CD4-positive, alpha-beta T cell treated with Interleukin-17A for 4 hours (primary cell): ENCODE measurements around the gene FRMPD1.

Source experiments
- DNase-seq: peaks from one replicate; pipeline ENCODE4 v3.0.0-alpha.2; 2020; ENCODE audit warnings: mixed read lengths

FRMPD1 gene

DNA sequence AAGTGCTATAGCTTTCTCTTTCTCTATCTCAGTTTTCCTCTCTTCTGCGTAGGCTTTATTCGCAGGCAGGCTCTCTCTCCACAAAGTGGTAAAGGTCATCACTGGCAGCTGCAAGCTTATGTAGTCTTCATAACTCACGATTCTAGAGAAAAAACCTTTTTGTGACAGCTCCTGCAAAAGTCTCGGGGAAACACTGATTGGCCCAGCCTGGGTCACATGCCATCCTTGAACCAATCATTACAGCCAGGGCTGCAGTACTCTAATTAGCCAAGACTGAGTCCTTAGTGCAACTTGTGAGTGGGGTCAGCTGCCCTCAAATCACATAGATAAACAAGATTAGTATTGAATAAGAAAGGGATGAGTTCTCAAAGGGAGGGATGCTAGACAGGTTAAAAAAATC lies 18.3 kb upstream of the FRMPD1 start:
- DNase-seq: no peak

DNA sequence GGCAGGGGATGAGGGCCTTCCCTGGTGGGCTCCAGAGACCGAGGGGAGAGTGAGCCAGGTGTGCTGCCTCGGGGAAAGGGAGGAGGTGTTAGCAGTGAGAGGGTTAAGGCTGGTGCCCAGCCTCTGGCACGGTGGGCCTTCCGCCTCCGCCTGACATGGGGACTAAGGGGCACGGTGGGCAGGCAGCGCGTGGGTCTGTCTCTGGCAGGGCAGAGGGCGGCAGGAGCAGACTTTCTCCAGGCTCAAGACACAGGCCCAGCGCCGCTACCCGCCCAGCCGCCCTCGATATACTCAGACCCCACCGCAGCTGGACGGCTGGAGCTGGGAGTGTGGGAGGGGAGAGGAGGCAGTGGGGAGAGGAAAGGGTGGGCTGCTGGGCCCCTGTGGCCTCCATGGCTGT lies 14.9 kb upstream of the FRMPD1 start:
- DNase-seq: no peak

DNA sequence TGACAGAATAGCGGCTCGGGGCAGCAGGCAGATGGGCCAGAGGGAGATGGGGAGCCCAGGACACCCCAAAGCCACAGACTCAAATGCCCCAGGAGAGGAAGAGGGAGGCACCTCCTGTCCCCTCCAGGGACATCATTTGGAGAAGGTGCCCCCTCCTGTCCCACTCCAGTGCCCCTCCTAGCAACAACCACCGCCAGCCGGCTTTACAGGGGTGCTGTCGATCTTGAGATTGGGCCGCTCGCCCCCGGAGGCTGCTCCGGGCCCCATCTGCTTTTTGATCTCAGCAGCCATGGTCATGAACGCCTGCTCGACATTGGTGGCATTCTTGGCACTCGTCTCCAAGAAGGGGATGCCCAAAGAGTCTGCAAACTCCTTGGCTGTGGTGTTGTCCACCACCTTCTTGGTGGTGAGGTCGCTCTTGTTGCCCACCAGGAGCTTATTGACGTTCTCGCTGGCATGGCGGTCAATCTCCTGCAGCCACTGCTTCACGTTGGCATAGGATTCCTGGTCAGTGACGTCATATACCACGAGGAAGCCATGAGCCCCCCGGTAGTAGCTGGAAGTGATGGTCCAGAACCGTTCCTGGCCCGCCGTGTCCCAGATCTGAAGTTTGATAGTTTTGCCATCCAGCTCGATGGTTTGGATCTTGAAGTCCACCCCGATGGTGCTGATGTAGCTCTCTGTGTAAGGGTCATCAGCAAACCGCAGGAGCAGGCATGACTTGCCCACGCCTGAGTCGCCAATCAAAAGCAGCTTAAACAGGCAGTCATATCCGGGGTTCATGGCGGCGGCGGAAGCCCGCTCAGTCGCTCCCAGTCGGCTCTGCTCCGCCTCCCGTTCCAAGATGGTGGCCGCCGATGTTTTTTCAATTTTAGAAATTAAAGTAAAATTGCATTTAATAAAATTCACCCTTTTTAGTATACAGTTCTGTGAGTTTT lies 14.0 kb upstream of the FRMPD1 start:
- DNase-seq: no peak

DNA sequence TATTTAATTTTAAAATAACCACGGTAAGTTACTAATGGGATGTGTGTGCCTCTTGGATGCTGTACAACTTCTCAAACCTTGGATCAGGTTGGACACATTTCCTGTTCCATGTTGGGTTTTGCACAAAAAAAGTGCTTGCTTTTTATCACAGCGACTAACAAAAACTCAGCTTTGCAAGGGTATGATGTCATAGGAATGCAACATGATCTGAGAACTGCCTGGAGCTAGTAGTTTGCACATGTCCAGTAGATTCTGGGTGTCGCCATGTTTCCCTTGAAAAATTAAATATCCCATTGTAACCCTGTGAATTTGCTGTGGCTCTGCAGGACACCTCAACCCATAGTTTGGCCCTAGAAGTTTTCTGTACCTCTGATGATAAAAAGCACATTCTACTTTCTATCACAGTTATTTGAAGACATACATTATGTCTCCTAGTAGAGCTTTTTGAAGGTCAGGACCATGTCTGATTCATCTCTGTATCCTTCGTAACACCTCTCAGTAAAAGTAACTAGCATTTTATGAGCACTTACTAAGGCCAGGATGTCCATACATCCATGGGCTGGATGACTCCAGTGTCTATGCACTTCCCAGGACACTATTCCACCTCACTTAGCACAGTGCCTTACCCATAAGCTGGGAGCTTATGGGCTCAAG lies 11.5 kb upstream of the FRMPD1 start:
- no peak for DNase-seq

DNA sequence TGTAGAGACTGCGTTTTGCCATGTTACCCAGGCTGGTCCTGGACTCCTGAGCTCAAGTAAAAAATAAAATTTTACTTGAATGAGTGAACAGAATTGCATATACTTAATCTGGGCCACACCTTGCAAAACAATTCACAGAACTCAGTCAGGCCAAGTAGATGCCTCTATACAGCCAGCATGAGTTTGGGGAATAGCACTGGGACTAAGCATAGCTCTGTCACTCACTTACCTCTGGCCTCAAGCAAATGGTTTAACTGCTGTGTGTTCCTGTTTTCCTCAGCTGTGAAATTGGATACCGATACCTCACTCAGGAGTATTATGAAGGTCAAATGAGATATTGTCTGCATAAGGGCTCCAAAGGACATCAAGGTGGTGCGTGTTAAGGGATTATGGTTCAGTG lies 10.9 kb upstream of the FRMPD1 start:
- DNase-seq: no peak

DNA sequence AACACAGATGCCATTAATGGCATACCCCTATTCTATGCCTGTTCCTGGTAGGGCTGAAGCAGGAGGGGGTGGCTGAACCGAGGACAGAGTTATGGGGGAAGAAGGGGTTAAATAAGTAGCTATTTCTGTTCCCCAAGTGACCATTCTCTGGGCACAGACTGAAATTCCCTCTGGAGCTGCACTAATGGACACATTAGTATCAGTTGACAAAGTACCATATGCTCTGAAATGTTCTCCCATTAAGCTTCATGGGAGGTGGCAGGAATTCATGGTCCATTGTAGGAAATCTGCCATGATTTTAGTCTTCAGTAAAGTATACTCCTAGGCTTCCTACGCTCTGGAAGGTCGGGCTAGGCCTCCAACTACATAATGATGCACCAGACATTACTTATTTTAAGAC lies 10.5 kb upstream of the FRMPD1 start:
- DNase-seq: no peak

DNA sequence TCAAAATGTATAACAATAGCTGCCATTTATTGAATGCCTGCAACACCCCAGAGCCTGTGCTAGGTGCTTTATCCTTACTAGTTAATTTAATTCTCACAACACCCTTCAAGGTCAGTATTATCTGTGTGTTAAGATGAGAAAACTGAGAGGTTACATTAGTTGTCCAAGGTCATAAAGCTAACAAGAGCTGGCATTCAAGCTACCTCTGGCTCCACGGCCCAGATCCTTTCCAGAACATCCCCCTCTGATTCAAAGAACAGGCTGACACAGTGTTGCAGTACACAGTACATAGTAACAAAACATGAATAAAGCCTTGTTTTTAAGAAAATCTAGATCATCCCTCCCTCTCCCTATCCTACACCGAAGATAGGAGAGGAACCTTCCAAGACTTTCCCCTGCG lies 9.4 kb upstream of the FRMPD1 start:
- no peak for DNase-seq

DNA sequence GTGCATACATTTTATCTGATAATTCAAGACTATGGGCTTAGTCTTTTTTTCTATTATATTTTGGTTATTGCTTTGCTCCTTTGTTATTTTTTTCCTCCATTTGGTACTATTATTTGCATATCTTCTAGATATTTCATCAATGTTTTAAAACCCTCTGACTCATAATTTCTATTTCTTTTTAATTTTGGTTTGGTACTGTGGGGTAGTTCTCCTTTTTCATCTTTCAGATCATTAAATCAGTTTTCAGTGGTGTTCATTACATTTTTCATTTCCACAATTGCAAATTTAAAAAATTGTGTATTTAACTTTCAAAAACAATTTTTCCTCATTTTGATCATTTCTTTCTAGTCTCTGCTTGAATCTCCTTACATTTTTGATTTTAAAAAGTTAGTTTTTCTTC lies 7.5 kb upstream of the FRMPD1 start:
- no peak for DNase-seq

DNA sequence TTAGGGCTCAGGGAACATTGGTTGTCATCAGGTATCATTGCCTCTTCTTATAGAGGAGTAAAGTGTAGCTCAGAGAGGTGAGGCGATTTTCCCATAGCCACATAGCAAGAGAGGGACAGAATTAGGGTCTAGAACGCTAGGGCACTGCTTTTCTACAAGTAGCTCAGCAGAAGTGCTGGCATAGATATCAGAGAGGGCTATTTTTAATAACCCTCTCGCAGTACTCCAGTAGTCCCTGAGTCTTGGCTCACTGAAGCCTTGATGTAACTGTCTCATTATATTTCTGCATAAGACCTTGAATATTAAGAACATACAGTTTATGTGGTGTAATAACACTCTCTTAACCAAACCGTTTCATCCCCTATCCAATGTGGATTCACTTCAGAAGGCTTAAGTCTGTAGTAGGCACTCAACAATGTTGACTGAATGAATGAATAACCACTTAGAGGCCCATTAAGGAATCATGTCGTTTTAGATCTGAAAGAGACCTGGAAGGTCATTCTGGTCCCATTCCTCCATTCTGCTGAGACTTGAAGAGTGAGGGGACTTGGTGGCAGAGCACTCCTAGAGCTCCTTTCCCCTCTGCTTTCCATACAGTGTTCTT lies 4.7 kb upstream of the FRMPD1 start:
- no peak for DNase-seq

DNA sequence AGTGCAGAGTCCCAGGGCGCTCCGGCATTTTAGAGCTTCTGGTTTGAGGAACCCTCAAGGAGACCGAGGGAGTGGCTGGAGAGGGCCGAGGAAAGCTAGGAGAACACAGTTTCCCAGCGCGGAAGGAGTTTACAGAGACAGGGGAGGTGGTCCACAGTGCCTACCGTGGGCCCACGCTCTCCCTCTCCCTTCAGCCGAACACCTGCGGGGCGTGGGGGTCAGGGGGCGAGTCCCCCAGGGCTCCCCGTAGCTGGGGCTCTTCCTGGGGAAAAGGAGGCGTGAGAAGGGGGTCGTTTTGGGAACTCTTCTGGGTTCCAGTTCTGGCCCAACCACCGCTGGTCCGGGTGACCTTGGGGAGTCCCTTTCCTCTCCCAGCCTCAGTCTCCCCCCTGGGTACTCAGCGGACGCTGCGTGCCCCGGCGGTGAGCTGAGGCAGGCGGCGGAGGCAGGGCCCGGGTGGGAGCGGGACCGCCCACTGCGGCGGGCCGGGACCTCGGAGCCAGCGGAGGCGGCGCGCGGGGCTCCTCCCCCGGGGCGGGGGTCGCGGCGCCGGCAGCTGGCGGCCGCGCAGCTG lies 368 bp upstream of the FRMPD1 start:
- DNase-seq: no peak

DNA sequence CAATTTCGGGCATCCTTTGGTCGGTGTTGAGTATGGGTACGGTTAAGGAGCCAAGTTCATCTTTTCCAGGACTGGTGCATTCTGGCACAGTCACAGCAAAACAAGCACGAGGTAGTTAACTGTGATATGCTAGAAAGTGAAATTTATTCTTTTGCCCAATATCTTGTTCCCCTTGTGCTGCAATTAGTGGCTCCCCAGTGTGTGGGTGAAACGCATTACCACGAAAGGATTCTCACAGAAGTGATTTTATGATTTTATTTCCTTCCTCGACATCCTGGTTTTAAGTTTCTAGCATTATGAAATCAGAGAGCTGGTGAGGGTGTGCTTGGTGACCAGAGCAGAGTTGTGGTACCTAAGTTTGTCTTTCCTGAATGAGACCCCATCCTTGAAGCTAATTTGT lies 1.5 kb downstream of the FRMPD1 start:
- DNase-seq: no peak

DNA sequence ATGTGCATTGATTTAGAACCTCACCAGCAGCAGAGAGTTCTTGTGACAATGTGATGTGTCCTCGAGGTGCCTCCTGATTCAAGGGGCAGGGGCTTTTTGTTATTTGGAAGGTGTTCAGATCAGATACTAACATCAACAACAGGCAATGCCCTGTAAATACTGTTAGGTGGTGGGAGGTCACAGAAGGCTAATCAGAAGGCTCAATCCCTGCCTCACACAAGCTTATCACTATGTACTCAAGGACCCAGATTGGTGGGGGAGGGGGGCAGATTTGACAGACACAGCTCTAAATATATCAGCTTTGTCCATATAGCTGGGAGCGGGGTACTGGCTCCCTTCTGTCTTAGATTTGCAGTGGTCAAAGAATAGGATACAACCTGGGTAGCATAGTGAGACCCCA lies 2.6 kb downstream of the FRMPD1 start:
- no peak for DNase-seq

DNA sequence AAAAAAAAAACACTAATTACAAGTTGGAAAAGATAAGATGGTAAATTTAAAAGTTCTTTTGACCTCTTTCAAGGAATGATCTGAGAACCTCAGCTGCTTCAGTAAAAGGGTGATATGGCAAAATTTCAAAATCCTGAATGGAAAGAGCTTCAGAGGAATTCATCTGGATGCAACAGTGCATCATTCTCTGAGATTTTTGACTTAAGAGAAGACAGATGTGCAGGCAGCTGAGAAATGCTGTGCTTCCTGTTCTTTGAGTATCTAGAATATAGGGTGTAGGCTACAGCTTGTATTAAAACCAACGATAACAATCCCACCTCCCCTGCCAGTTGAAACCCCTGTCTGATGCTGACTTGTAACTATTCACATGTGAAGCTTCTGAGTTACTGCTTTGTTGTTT lies 6.2 kb downstream of the FRMPD1 start:
- no peak for DNase-seq

DNA sequence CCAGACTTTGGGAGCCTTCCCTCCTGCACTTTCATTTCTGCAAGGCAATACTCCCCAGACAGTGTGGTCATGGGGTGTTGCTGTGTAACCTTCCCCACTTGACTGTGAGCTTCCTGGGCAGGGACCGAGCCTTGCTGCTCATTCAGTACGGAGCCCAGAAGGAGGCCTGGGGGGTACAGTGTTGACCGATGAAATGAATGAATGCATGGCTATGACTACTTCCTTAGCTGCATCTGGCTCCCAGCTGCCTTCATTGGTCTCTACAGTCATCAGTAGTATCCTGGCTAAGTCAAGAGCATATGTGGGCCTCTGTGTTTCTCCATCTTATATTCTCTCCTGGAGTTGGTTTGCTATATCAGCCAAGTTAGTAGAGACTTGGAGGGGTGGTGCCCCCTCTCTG lies 9.9 kb downstream of the FRMPD1 start:
- DNase-seq: no peak

DNA sequence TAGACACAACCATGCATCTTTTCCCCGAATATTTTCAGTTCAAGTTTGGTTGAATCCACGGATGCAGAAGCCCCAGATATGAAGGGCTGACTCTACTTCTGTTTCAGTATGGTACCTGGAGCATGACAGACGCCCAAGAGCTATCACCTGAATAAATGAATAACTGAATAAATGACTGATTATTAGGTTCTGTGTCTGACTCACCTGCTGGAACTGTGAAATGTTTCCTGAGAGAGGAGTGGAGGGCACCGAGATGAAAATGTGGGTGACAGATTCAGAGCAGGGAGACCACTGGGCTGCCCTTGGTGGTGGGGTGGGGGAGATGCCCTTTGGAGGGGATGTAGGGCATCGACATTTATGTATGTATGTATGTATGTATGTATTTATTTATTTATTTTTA lies 13.2 kb downstream of the FRMPD1 start:
- DNase-seq: no peak

DNA sequence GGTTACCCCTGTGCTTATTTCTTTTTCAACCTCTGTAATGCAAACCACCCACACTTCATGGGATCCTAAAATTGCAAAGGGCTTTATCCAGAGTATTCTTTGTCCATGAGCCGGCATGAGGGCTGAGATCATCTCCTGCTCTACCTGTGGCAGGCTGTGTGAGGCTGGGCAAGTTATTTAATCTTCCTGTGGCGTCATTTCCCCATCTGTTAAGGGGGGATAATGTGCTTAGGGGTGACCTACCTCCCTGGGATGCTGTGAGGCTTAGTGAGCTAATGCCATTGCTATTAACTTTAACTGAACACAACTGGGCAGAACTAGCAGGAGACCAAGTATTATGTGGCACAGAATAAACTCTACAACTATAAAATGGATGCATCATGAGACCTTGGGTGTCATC lies 17.0 kb downstream of the FRMPD1 start:
- DNase-seq: no peak

DNA sequence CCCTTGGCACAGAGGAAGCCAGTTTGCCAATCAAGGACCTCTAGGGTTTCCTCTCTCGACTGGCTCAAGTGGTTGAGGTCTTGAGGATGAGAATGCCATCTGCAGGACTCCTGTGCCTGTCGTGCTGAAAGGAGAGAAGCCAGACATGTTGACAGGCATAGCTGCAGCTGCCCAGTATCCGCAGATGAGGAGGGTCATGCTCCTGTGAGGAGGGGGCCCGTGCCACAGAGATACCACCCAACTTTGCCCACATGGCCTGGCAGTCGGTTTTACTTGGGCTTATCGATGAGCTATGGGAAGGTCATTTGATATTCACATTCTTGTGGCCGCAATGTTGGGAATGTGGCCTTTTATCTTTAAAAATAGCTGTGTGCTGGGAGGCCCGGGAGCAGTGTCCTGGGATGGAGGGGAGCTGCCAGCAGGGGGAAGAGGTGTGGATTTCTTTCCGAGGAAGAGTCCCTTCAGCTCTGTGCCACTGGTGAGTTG lies 17.4 kb downstream of the FRMPD1 start:
- DNase-seq: no peak

DNA sequence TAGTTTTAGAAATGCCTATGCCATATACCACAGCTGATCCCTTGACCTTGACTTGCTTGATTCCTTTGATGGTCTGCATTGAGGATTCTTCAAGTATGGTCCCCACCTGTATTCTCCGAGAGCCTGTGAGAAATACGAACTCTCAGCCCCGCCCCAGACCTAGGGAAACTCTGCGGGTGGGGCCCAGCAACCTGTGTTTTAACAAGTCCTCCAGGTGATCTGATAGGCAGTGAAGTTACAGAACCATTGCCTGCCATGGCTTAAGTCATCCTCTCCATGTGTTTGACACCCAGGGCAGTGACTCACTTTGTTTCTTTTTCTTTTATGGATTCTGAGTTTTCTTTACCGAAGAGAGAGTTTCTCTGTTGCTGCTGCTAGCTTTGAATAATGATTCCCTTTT lies 18.5 kb downstream of the FRMPD1 start:
- no peak for DNase-seq

DNA sequence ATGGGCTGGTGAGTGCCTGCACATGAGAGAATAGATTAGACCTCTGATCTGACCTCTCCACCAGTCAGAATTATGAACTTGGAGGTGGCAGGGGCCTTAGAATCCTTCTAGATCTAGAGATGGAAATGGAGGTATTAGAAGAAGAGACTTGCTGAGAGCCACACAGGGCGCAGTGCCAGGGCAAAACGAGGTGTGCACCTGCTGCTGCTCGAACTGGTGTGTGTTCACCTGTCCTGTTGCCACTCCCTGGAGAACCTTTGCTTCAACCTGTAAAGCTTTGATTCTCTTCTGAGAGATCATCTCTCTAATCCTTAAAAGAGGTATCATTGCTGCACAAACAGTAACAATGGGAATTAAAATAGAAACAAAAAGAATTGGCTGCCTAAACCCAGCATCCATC lies 24.9 kb downstream of the FRMPD1 start:
- no peak for DNase-seq

DNA sequence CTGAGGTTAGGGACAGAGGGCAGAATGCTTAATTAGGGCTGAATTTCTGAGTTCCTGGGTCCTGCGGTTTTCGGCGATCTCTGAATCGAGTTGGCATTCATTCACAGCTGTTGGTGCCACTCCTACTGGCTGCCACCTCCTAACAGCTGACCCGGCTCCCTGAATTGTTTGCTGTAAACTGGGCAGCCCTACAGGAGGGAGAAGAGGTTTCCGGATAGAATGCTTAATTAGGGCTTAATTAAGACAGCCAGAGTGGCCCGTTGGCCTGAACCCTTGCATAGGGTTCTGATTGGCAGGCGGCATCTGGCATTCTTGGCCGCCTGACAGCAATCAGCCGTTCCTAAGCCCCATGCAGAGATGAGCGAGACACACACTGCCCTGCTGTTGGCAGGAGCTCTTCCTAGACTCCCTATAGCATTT lies 25.7 kb downstream of the FRMPD1 start:
- no peak for DNase-seq

DNA sequence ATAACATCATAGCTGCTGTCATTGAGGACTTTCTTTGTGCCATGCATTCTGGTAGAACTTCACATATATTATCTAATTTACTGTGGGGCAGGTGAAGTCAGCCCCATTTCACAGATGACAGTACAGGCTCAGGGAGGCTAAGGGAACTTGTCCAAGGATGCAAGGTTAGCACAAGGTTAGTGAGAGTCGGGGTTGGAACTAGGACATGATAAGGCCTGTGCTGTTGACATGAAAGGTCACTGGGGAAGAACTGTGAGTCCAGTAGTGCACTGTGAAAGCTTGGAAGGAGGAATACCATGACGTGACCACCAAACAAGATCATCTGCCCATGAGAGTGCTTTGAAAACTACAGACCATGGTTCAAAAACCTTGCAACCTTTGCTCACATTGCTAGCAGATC lies 26.7 kb downstream of the FRMPD1 start:
- no peak for DNase-seq

DNA sequence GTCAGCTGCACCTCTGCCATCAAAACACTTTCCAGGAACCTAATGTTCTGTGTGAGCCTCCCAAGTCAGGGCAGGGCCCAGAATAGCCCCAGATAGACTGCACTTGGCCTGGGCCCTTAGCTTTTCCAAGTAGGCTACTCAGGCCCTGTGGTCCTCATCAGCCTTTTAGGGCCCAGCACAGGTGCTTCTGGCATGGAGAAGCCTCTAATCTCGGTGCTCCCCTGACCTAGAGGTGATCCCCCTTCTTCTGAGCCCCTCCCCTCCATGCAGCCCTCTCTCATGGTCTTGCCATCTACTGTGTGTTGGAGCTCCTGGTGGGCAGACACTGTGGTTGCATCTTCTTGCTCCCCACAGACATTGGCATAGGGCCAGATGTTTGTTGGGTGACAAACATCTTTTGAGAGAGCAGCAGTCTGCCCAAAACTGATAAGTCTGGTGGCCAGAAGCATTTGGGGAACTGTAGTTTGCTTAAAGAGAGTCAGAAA lies 28.1 kb downstream of the FRMPD1 start:
- DNase-seq: no peak

DNA sequence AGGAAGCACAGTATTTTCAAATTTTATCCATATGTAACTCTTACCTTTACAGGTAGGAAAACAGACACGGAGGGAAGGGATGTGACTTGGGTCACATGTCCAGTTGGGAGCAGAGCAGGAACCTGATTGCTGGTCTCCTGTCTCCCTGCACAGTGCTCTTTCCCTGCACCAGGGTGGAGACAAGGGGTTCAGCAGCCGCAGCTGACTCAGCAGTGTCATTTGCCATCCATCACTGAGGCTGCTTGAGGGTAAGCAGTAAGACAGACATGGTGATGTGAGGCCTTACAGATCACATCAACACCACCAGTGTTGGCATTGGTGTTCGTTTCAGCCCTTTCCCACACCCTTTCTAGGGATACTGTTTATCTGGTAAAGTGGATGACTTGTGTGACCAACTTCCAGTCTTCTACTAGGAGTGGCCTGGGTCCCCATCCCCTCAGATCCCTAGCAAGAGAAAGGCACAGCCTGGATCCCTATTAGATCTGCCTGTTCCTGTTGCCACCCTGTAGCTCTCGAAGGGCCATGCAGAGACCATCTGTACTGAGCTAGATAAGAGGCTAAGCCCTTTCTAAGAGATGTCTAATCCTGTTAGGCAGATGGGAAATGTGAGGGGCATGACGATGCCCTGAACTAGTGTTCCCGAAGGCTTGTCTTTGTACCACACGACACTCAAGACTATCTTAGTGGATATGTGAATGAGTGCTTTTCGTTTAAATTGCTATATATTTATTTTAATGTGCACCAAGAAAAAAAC lies 29.1 kb downstream of the FRMPD1 start:
- DNase-seq: no peak
